Stimulated activated CD4-positive, alpha-beta T cell treated with anti-CD3 and anti-CD28 coated beads, Interleukin-4, amount 100 ng/mL, for 48 hours (primary cell): ENCODE results near the gene SCNN1B.

Source experiments
- DNase-seq, 2 donors: peaks; one replicate each; pipeline ENCODE4 v3.0.0-alpha.2; 2020; ENCODE audit warnings: low read depth in 2 of 2

The SCNN1B gene

DNA sequence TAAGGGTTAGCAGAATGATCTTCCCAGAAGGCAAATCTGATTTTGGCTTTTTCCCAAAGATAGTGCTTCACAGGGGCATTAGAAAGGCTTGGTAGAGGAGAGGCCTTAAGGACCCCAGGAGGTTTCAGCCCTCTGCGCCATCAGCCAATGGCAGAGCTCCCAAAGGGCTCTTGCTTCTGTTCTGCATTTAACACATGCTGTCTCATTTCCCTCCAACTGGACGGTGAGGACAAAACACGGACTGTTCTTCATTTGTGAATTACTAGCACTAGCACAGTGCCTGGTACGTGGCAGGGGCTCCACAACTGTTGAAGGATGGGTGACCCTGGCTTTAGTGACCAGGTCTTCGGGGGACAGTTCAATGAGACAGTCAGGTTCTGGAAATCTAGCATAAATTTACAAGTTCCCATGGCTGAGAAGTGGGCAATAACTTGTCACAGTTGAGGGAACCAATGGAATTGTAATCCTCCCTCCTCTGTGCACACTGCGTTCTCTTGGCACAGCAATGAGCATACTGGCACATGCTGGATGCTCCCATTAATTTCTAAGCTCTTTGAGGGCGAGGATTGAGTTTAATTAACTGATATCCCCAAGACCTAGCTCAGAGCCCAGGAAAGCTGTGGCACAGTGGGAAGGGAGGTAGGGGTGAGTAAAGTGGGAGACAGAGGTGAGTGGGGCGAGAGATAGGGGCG is 105.5 kb downstream of the SCNN1B start:
- DNase-seq = no peak

DNA sequence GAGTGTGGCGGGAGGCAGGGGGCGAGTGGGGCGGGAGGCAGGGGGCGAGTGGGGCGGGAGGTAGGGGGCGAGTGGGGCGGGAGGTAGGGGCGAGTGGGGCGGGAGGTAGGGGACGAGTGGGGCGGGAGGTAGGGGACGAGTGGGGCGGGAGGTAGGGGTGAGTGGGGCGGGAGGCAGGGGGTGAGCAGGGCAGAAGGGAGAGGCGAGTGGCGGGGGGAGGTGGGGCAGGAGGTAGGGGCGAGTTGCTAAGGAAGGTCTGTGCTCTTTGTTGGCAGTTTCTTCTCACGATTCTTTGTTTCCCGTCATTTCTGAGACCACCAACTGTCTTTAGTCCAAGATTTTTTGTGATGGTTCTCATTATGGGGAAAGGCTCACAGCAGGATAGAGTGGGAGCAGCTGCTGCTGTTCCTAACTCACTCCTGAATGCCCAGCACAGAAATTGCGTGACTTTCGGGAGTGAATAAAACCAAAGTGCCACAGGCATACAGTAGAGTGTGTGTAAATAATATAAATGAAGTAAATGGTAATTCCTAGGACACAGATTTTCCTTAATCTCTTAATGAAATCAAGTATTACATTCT is 106.2 kb downstream of the SCNN1B start:
- no peak for DNase-seq

- DNase-seq = no peak
Measured at GRCh38 chr16:23408823-23409298, 106.8 kb downstream of the SCNN1B start.

DNA sequence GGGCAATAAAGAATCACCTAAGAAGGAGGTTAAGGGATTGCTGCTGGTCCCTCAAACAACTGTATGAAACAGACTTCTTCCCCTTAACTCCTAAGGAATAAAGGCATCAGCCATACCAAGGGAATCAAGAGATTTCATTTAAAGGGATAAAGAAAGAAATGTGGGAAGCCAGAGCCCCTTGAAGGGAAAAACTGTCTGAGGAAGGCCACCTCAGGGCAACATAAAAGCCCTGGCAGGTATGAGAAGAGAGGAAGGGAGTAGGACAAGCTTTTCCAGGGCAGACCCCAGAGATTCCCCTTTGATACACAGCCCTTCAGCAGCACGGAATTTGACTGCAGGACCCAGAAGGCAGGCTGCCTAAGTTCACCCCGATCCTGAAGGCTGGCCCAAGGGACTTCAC is 107.4 kb downstream of the SCNN1B start:
- DNase-seq = no peak

DNA sequence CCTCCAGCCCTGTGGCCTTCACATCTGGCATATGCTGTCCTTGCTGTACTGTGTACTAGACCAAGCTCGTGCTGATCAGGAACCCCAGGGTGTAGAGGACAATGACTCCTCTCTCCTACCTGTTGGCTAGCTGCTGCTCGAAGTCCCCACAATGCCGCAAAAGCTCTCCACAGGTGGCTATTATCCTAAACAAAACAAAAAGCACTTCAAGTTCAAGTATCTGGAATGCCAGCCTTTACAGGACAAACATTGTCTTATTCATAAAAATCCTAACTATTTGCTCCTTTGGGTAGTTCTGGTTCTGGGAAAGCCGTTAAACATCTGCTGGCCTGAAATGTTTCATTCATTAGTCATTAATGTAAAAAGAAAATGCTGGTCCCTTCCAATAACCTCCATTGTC is 108.1 kb downstream of the SCNN1B start:
- no peak for DNase-seq

- DNase-seq = no peak
Measured at GRCh38 chr16:23414731-23415130, 112.6 kb downstream of the SCNN1B start.

DNA sequence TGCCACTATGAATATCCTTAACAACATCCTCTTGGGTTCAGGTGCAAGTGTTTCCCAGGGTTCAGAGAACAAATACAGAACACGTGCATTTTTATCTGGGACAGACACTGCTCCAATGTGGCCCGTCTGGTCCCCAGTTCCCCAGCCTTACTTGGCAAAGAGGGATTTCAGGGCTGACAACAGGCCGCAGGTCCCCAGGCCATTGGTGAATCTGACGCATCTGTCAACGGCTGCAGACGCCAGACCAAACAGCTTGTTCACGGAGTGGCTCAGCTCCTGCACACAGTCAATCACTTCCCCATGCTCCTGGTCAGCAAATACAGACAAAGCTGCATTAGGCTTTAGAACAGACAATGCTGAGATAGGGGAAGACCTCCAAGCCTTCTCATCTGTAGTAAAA is 114.7 kb downstream of the SCNN1B start:
- DNase-seq = no peak

DNA sequence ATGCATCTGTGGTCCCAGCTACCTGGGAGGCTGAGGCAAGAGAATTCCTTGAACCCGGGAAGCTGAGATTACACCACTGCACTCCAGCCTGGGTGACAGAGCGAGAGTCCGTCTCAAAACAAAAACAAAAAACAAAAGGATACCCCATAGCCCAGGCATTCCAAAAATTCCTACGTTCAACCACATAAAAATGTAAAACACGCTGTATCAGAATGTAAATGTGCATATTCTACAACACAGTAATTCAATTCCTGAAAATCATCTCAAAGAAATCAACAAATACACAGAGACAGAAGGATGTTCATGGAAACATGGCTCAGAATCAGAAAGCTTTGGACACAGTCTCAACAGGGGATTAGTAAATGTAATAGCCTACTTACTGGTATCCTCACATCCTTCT is 117.9 kb downstream of the SCNN1B start:
- DNase-seq = no peak

- DNase-seq = no peak
Measured at GRCh38 chr16:23423496-23424049, 121.5 kb downstream of the SCNN1B start.

DNA sequence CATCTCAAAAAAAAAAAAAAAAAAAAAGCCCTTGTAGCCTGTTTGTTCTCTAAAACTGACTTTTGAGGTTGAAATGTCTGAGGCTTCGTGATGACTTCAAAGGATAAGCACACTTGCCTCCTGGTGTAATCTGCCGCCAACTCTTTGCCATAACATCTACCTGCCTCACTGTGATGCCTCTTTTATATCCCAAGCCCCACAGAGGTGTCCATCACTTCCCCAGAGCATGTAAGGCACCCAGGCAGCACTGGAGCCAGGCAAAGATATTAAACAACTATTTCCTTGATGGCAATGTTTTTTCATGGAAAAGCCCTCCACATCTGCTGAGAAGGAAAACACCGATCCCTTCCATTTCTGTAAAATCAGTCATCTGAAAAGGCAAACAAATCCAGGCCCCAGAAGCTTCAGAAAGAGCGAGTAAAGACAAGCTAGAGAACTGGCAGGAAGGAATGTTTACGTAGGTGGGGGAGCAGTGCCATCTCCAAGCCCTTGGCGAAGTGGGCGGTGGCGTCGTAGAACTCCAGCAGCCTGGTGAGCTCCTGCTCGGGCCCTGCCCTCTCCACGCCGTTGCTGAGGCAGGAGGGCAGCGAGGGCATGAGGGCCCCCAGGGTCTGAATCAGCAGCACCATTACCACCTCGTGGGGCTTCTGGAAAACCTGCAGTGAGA is 122.3 kb downstream of the SCNN1B start:
- no peak for DNase-seq

- no peak for DNase-seq
Measured at GRCh38 chr16:23428351-23428750, 126.2 kb downstream of the SCNN1B start.
